C4-2B (cell line): ENCODE data around the gene SRCAP.

Experiments used
- CTCF ChIP-seq: fragments of 450-650 bp; conservative IDR thresholded peaks from 2 replicates; pipeline ENCODE4 v1.5.1; 2017; ENCODE audit warnings: mild to moderate bottlenecking
- ZFX ChIP-seq: fragments of 450-650 bp; IDR thresholded peaks from 2 replicates; pipeline ENCODE4 v1.6.1; 2017

- no peak for TF ChIP-seq CTCF
- TF ChIP-seq ZFX = no peak
These were observed 2.0 kb downstream of the SRCAP start for GRCh38 chr16:30700971-30701370.
